Measurements from ENCODE around the gene GPR45.

GPR45 gene, protein sequence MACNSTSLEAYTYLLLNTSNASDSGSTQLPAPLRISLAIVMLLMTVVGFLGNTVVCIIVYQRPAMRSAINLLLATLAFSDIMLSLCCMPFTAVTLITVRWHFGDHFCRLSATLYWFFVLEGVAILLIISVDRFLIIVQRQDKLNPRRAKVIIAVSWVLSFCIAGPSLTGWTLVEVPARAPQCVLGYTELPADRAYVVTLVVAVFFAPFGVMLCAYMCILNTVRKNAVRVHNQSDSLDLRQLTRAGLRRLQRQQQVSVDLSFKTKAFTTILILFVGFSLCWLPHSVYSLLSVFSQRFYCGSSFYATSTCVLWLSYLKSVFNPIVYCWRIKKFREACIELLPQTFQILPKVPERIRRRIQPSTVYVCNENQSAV

DNA sequence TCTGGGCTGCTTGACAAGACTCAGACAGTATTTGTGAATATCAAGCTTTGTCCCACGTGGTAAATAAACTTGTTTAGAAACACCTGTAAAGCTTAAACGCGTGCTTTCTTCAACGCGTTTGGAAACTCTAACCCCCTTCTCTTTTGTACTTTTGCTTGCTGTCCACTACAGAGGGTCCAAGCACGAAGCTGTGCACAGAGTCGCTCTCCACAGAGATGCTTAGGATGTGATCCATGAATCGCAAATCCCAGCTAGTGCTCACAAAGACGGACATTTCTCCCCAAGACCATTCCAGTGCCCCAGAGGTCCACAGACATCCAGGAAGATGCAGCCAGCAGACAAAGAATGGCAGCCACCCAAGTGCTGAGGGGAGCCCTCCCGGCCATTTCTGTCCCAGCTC lies at the start of gene GPR45:
Gene GPR45, plus strand, starts transcription at position 301 of the 400 bp plus-strand sequence. CDS start 116 bp downstream, outside the sequence.
- no peak for DNase-seq (ENCODE audit: extremely low spot score, insufficient read length, low read depth)
- no peak for FAIRE-seq

GRCh38 chr2:105194022-105194675 lies 47.4 kb upstream of the GPR45 start:
- FAIRE-seq (no peak), DNase-seq (ENCODE audit: extremely low spot score, insufficient read length, low read depth) (no peak)

- no peak for DNase-seq (ENCODE audit: extremely low spot score, insufficient read length, low read depth)
Observed at GRCh38 chr2:105196651-105197050, 44.9 kb upstream of the GPR45 start.

DNA sequence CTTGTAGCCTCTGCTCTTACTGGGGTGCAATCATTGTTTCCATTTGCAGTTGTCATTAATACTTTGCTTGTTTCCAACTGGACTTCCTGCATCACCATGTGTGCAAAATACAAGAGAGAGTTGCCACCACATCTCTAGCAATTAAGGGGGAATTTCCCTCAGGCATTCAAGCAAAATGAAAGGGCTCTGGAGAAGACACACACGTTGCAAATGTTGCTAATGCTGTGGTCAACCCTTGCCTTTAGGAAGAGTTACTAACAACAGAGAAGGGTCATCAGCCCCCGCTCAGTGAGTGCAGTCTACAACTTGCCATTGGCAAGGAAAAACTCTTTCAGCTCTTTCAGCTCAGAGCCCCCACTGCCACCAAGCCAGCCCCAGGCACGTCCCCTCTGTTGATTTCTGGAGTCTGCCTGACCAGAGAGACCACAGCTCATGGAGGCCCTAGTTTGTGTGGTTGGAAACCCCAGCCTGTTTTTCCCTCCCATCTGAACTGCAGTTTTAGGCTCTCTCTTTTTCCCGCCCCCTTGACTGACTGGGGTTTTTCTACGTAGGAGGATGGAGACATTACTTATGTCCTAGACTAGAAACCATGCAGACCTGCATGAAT lies 25.9 kb upstream of the GPR45 start:
- no peak for FAIRE-seq

More at GRCh38 chr2:105196651-105197050, 44.9 kb upstream of the GPR45 start:
- no peak for FAIRE-seq

DNA sequence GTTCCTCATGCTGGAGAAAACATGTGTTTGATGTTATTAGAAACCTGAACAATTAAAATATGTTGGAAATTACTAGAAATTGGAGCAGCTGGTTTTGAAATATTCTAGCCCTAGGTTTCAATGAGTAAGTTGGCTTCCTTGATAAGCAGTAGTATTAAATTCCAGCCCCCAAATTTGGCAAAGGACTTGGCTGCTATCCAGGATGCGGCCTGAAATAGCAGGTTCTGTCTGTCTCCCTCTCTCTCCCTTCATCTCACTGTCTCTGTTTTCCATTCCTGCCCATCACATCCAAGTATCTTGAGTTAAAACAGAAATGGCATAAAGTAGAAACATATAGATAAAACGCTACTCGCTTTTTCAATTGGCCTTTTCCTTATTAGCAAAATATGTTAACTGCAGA lies 20.9 kb upstream of the GPR45 start:
- DNase-seq (ENCODE audit: extremely low spot score, insufficient read length, low read depth) (no peak), FAIRE-seq (no peak)

More for the DNA sequence above, 25.9 kb upstream of the GPR45 start:
- no peak for DNase-seq (ENCODE audit: extremely low spot score, insufficient read length, low read depth)

DNA sequence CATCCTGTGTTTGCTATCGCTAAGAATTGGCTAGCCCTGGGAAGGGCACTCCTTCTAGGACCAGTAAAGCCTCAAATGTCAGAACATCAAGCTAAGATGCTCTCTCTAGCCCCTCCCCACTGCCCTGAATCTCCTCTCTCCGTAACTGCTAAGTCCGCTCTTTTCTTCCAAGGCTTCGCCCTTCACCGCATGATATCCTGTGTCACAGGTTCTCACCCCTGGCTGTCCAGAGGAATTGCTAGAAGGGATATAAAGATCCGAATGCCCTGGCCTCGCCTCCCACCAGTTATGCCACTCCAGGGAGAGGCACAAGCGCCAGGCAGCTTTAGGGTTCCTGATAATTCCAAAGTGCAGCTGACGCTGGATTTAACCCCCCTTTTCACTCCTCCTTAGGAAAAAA lies 17.1 kb upstream of the GPR45 start:
- FAIRE-seq (no peak), DNase-seq (ENCODE audit: extremely low spot score, insufficient read length, low read depth) (no peak)

DNA sequence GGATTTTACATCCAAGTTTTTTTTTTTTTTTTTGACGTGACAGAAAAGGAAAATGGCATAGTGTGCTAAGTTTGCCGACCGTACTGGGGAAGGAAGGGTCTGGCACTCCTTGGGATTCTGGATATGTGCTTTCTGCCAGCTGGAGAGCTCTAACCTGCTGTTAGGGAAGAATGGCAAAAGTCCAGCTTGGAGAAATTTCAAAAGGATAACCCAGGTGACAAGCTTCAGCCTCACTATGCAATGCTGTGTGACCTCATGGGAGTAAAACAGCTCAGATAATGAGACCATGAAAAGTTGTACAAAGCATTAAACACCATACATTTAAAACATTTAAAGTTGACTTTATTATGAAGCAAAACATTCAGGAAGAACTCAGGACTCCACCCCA lies 10.3 kb upstream of the GPR45 start:
- DNase-seq (ENCODE audit: extremely low spot score, insufficient read length, low read depth) (no peak), FAIRE-seq (no peak)

DNA sequence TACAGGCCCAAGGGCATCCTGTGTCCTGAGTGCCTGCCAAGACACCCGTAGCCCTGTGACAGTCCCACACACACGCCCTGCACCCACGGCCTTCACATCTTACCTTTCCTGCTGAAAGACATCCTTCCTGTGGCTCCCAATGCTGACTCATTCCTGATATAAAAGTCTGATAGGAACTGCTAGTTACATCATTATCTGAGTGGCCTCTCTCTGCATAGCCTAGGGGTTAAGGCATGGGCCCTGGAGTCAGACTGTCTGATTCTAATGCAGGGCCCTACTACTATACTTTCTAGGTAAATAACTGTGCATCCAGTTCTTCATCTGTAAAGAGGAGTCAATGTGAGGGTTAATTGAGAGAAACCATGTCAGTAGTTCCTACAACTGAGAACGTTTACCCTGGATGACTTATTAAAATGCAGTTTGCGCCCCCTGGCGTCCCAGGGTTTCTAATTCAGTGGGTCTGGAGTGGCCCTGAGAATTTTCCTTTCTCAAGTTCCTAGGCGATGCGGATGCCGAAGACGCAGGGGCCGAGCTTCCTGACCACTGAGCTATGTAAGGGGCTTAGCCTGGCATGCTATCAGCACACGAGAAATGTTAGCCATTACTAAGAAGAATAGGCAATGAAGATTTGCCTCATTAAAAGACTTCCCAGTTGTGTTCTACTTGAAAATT lies 6.0 kb upstream of the GPR45 start:
- DNase-seq (ENCODE audit: extremely low spot score, insufficient read length, low read depth) (no peak), FAIRE-seq (peak; percentile 78)

- FAIRE-seq = no peak
- no peak for DNase-seq (ENCODE audit: extremely low spot score, insufficient read length, low read depth)
Observed at GRCh38 chr2:105236060-105236424, 5.5 kb upstream of the GPR45 start.

GRCh38 chr2:105237045-105237765 lies 4.3 kb upstream of the GPR45 start:
- FAIRE-seq = no peak

DNA sequence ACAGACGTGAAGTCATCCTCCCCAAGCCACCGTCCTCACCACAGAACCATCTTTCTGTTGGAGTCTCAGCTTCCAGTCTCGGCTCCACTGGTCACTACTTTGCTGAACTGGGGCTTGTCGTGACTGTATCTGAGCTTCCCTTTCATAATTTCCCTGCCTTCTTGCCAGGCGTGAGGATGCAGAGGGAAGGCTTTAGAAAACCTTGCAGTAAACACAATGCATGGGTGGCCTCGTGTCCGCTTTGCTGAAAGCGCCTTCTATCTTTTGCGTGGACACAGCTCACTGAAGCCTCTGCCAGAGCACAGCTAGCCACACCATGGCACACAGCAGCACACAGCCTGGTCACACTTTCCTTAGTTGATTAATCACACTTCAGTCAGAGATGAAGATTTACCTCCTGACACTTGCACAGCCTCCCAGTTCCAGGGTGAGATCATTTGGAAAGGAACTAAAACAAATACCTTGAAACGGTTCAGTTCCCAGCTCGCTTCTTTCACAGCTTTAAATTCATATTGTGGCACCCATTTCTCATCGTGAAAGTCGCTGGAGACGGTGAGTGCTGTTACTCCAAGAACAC lies 2.8 kb upstream of the GPR45 start:
- no peak for FAIRE-seq
- no peak for DNase-seq (ENCODE audit: extremely low spot score, insufficient read length, low read depth)

More at GRCh38 chr2:105237045-105237765, 4.3 kb upstream of the GPR45 start:
- no peak for DNase-seq (ENCODE audit: extremely low spot score, insufficient read length, low read depth)

GRCh38 chr2:105239924-105240323 lies 1.6 kb upstream of the GPR45 start:
- DNase-seq (ENCODE audit: extremely low spot score, insufficient read length, low read depth) = no peak
- no peak for FAIRE-seq

DNA sequence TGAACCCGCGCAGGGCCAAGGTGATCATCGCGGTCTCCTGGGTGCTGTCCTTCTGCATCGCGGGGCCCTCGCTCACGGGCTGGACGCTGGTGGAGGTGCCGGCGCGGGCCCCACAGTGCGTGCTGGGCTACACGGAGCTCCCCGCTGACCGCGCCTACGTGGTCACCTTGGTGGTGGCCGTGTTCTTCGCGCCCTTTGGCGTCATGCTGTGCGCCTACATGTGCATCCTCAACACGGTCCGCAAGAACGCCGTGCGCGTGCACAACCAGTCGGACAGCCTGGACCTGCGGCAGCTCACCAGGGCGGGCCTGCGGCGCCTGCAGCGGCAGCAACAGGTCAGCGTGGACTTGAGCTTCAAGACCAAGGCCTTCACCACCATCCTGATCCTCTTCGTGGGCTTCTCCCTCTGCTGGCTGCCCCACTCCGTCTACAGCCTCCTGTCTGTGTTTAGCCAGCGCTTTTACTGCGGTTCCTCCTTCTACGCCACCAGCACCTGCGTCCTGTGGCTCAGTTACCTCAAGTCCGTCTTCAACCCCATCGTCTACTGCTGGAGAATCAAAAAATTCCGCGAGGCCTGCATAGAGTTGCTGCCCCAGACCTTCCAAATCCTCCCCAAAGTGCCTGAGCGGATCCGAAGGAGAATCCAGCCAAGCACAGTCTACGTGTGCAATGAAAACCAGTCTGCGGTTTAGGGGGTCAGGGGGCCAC lies 897 bp downstream of the GPR45 start:
- no peak for DNase-seq (ENCODE audit: extremely low spot score, insufficient read length, low read depth)
- no peak for FAIRE-seq

- DNase-seq (ENCODE audit: extremely low spot score, insufficient read length, low read depth) (no peak), FAIRE-seq (no peak)
Observed at GRCh38 chr2:105243961-105244360, 2.4 kb downstream of the GPR45 start.

- FAIRE-seq = no peak
- DNase-seq (ENCODE audit: extremely low spot score, insufficient read length, low read depth) = no peak
Observed at GRCh38 chr2:105244451-105244850, 2.9 kb downstream of the GPR45 start.

- DNase-seq (ENCODE audit: extremely low spot score, insufficient read length, low read depth) = no peak
- no peak for FAIRE-seq
Observed at GRCh38 chr2:105248316-105249070, 7.0 kb downstream of the GPR45 start.

- DNase-seq (ENCODE audit: extremely low spot score, insufficient read length, low read depth) (no peak), FAIRE-seq (no peak)
Observed at GRCh38 chr2:105249181-105249580, 7.6 kb downstream of the GPR45 start.

GRCh38 chr2:105249891-105250290 lies 8.3 kb downstream of the GPR45 start:
- FAIRE-seq (no peak), DNase-seq (ENCODE audit: extremely low spot score, insufficient read length, low read depth) (no peak)
